ENCODE measurements around the gene ARPP21.

GRCh38 chr3:35616346-35616745 lies 23.0 kb upstream of the ARPP21 start:
- TF ChIP-seq, protein P1, sequence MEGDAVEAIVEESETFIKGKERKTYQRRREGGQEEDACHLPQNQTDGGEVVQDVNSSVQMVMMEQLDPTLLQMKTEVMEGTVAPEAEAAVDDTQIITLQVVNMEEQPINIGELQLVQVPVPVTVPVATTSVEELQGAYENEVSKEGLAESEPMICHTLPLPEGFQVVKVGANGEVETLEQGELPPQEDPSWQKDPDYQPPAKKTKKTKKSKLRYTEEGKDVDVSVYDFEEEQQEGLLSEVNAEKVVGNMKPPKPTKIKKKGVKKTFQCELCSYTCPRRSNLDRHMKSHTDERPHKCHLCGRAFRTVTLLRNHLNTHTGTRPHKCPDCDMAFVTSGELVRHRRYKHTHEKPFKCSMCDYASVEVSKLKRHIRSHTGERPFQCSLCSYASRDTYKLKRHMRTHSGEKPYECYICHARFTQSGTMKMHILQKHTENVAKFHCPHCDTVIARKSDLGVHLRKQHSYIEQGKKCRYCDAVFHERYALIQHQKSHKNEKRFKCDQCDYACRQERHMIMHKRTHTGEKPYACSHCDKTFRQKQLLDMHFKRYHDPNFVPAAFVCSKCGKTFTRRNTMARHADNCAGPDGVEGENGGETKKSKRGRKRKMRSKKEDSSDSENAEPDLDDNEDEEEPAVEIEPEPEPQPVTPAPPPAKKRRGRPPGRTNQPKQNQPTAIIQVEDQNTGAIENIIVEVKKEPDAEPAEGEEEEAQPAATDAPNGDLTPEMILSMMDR (conservative IDR thresholded peaks at IDR 0.05; ENCODE audit: low read length): no peak
- TF ChIP-seq EZH2phosphoT487 (IDR thresholded peaks at IDR 0.05; ENCODE audit: borderline replicate concordance, low read depth, low read length): no peak

Measured in OCI-LY7 (cell line).